GM21367 (cell line): ENCODE measurements around the gene FAM240A.

Experiments
- ATAC-seq: cut with Tn5 transposase; IDR thresholded peaks from one replicate; pipeline ENCODE4 v1.9.1; 2021; ENCODE audit not compliant: unreplicated experiment

Gene FAM240A

DNA sequence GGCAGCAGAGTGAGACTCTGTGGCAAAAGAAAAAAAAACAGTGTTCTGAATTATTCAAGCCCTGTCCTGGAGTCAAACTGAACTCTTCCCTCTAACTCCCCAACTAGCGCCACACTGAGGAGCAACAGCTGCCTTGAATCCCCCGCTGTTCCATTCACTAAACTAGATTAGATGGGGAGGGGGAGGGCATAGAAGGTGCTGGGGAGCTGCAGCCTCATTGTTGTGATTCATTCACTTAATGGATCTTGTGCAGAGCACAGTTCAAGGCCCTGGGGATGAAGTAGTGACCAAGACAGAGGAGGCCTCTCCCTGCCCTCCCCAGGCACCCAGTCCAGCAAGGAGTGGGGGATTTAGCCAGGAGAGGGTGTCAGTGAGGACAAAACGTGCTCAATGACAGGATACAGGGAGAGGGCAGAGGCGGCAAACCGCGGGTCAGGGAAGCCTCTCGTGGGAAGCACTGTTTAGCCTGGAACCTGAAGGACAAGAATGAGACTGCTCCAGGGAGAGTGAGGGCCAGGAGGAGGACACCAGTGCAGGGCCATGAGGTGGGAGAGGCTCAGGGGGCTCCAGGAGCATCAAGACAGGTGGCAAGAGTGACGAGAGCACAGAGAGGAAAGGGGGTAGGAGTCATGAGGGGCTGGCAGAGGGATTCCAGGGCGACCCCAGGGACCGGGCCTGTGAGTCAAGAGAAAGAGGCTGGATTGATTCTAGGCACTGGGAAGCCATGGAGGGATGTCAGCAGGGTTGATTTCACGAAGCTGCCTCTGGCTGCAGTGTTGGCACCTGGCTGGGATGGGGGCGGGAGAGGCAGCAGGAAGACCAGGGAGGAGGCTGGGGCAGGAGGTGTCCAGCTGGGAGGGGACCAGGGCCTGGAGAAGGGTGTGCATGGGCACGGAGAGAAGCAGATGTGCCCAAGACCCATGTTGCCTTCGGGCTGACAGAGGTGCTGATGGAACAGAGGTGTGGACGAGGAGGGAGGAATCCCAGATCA, 49.7 kb downstream of the FAM240A start:
- no peak for ATAC-seq

DNA sequence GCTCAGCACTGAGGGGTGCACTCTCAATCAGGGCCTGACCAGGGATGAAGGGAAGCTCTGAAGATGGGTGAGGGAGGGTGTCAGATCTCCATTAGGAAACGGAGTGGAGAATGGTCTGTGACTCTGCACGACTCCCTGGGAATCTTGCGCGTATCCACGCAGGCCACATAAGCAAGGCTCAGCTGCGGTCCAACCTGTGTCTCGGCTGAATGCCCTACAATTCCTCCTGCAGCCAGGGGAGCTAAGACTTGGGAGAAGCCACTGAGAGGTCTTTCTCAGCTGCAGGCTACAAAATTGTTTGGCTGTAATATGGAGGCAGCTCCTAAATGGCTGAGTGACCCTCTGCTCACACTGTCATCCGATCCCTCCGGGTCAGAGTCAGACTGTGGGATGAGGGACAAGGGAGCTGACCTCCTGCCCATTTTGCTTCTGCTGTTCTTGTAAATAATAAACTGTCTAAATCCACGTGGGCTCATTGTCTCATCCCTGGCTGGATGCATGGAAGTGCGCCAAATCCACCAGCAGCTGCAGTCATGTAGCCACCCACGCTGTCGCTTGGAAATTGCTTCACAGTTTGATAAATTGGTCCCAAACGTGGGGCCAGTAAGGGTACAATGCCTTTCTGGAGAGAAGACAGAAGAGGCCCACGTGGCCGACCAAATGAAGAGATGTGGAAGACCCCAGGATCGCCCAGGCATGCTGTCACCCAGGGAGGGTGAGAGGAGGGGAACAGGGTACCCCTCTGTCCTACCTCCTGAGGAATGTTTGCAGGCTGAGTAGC, 50.6 kb downstream of the FAM240A start:
- no peak for ATAC-seq

DNA sequence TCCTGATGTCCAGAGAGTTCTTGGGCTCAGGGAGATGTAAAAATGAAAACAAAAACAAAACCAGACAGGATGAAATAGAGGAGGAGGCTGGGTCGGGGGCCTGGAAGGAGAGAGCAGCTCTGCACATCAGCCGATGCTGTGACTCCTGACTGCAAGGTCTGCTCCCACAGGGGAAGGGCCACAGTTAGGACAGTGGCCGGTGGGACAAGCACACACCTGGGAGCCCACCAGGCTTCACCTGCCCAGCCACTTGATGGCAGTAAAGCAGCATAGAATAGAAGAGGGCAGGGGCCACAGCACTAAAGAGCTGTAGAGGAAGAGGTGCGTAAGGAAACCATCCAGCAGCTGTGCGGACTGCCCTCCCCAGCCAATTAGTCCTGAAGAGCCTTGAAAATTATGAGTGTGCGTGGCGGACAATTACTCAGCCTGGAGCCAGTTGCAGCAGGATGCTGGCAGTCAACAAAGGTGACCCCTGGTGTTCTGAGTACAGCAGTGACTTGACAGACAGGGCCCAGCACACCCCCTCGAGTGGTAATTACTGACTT, 51.3 kb downstream of the FAM240A start:
- ATAC-seq = no peak

DNA sequence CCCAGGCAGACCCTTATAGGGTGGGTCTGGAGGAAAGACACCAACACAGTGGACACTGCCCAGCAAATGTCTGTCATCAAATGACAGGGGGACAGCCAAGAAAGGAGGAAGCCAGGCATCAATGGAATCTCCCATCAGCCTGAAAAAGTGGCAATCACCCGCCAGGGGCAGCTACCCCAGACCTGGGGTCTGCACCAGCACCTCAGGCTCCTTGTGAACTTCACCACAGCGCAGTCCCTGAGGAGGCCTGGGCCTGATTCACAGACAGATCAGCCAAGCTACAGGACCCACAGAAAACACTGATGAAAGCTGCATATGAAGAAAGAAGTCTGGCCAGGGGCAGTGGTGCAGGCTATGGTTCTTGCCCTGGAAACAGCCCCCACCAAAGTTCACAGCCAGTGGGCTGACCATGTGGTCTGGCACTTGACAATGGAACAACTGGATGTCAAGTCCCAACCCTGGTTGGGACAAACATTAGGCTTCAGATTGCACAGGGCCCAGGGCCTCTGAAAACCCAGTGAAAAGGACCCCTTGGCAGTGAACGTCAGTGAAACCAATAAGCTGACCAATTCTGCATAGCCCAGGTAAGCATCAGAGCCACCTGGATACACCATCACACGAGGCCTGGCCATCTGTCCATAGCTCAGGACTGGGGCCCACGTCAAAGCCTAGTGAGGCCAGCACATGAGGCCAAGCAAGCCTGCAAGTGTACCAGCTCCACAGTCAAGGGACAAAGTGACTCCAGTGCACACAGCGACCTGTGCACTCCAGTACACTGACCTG, 52.1 kb downstream of the FAM240A start:
- ATAC-seq = no peak

DNA sequence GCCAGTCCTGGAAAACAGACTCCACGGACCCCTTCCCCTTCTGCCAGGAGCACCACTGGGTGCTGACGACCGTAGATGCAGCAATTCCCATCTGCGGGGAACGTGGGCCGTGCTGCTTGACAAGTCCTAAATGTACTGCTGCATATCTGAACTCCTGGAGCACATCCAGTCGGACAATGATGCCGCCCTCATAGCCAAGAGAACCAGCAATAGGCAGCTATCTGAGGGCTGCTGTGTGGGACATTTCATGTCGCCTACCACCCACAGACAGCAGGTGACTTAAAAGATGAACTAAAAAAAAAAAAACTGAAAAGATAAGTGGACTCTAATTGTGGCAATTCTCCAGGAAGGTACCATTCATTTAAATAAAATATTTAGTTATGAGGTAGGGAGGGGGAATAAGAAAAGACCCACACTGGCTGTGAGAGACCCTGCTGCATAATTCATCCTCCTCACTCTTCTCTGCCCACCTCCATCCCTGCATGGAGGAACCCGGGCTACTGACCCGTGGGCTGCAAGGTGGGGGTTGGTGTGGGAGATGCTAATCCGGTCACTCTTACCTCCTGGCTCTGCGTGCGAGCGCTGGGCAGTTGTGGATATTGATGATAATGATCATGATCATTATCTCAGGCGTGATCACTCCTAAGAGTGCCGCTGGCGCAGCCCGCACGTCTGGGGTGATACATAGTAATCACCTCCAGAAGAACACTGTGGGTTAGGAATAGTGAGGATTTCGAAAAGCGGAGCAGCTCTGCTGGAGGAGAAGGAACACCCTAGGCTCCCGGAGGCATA, 52.8 kb downstream of the FAM240A start:
- ATAC-seq = no peak

DNA sequence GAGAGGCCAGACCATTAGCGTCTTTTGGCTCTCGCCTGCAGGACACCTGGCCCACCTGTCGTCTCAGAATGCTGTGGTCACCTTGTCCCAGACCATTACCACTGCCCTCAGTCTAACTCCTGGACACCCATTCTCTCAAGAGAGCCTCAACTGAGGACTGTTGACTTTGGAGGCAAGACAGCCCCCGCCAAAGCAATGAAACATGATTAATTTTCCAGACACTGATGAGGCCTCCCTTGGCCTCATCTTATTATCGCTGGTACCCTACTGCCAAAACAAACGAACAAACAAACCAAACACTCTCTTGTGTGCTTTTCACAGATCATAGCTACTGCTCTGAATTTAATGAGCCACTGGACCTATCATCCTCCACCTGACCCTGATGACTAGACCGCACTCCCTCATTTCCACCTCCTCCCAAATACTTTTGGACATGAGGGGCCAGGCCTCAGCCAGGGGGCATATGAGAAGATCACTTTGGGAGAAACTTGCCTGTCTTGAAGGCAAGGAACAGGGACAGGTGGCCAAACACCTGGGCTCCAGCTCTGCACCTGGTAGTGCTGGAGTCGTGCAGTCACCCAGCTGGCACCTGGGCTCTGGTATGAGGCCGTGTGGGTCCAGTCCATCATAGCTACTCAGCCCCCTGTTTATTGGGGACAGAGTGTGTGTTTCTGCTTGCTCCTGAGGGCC, 53.6 kb downstream of the FAM240A start:
- no peak for ATAC-seq

DNA sequence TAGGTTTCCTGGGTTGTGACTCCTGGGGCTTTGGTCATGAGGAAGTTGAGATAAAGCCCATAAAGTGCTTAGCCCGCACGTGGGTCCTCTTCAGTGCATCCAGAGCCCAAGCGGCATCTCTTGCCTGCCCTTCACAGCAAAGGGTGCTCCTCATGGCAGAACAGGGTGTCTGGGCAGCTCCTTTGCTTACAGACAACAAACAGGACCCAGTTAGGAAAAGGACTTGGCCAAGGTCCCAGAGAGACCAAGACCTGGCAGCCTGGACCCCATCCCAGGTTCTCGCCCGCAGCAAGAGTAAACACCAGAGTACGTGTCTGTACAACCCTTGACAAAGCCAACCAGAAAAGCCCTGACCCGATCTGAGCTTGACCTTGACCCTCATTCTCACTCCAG, 54.1 kb downstream of the FAM240A start:
- no peak for ATAC-seq

DNA sequence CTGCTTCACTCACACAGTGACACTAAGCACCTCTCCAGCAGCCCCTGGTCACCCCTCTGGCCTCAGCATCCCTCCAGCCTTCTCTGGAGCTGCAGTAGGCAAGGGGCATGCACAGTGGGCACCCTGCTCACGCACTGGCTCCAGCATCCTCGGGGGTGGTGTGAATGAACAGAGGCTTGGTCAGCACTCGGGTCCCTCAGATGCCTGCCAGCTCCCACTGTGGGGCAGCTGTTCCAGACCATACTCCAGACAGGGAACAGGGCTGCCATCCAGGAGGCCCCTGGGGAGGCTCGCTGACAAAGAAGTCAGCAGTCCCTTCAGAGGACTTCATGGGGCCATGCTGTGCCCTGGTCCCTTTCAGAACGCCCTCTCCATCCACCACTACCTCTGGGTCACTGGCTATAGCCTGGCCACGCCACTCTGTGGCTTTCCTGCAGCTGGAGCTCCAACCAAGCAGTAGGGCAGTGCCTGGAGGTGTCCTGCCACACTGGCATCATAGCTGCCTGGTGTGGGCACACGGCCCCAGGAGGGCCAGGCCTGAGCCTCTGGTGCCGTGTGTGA, 54.8 kb downstream of the FAM240A start:
- no peak for ATAC-seq

DNA sequence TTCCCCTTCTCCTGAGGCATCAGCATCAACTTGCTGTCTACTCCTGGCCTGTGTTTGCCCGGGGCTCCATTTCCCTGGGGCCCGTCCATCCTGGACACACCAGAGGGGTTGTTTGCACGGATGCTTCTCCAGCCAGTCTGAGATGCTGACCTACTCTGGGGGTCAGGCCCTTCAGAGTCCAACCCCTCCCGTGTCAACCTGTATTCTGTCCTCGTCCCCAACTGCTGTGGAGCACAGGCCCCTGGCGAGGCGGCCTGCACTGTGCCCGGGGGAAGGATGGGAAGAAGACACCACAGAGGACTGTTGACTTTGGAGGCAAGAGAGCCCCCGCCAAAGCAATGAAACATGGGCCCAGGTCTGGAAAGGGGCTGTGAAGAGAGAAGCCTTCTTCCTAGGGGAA, 55.3 kb downstream of the FAM240A start:
- ATAC-seq = no peak

DNA sequence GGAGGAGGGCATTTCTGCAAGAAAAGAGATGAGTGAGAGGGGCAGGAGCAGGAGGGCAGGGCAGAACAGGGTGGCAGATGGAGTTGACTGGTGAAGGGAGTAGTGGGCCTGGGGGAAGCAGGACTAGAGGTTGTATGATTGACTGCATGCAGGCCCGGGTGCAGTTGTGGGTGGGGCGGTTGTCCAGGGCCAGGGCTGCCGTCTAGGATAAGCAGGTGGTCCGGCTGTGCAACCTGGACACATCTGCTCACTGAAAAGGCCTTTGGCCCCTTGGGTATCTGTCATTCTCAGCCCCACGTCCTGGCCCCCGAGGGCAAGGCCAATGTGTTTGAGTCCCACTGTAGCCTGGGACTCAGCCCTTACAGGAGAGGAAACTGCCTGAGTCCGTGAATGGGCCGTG, 55.8 kb downstream of the FAM240A start:
- no peak for ATAC-seq

DNA sequence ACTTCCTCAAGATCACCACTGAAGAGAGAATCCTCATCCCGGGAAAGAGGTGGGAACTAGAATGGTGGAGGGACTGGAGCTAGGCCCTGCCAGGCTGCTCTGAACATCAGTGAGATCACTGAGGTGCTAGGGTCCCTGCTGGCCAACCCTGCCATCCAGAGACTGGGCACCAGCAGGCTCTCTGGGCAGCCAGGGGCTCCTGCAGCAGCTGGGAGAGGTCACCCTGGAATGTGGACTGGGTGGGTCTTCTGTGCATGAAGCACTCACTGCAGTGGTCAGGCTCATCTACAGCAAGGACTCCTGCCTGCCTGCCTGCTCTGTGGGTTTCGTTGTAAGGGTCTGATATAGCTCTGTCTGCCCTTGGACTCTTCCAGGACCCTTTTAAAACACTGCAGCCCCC, 56.3 kb downstream of the FAM240A start:
- ATAC-seq = no peak

DNA sequence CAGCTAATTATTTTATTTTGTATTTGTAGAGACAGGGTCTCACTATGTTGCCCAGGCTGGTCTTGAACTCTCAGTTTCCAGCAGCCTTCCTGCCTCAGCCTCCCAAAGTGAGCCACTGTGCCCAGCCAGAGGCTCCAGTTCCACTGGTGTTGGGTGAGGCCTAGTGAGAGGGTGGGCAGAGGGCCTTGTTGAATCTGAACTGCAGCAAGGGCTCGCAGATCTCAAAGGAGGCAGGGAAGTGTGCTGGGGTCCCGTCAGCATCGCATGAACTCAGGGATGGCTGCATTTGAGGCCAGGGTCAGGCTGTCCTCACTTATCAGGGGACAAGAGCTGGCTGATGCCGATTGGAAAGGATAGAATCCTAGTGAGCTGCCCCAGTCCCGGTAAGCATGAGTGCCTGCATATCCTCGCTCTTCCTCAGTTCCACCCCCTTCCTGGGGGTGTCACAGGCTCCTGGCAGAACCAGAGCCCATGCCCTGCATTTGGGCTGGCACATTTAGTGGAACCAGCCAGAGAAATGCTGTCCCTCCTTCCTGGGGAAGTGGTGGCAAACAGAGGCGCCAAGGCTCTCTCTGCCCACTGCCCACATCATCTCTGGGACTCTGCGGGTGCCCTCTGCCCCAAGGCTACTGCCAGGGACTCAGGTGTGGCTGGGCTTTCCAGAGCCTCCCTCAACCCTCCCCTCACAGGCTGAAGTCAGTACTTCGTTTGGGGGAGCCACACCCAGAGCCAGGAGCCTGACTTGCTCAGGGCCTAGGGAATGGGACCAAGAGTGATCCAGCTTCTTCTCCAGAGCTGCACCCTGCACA, 57.1 kb downstream of the FAM240A start:
- ATAC-seq = no peak

DNA sequence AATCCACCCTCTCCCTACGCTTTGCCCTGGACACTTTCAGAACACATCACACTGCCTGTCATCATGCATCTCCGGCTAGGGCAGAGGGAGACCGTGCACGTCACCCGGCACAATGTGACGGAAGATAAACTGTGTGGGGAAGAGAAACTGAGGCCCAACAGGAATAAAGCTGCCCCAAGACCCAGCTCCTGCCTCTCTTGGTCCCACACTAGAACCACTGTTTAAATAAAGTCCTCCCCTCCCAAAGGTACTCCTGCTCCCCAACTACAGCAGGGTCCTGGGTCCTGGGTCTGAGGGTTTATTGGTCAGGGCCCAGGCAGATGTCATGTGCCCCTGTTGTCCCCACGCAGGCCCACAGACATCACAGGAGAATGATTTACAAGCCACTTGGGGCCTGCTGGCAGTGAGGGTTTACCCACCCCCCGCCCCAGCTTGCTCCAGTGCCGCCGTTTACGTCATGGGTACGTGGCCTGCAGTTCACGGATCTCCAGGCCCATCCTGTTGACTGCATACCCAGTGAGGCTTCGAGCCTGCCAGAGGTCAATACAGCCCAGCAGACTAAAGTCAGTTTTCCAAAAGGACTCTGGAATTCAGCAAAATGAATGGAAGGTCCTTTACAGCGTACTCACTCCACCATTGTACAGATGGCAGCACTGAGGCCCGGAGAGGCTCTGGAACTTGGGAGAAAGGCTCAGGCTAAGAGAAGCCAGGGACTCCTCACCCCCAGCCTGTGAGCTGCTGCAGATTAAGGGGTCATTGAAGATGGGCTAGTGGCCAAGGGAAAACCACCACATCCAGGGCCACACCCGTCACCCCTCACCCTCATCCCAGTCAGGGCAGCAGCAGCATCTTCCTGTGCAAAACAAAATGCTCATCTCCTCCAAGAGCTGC, 57.9 kb downstream of the FAM240A start:
- no peak for ATAC-seq

DNA sequence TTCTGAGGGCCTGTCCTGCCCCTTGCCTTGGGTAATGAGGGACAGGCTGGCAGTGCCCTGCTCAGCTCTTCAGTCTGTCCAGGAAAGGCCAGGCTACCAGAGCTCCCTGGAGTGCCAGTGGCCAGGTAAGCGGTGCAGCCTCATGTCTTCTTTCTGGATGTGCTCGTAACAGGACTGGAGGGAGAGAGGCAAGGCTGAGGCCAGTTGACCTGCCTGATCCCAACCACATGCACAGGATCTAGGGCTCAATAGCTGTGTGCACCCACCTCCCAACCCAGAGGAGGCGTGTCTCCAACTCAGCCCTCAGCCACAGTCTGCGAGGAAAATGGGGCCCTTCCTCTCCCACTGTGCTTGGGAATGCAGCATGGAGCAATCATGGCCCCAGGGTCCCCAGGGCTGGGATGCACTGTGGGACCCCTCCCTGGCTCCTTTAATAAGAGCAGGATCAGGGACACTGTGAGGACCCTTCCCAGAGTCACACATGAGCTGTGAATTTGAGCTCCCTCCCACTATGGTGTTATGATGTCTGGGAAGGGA, 58.6 kb downstream of the FAM240A start:
- ATAC-seq = no peak

DNA sequence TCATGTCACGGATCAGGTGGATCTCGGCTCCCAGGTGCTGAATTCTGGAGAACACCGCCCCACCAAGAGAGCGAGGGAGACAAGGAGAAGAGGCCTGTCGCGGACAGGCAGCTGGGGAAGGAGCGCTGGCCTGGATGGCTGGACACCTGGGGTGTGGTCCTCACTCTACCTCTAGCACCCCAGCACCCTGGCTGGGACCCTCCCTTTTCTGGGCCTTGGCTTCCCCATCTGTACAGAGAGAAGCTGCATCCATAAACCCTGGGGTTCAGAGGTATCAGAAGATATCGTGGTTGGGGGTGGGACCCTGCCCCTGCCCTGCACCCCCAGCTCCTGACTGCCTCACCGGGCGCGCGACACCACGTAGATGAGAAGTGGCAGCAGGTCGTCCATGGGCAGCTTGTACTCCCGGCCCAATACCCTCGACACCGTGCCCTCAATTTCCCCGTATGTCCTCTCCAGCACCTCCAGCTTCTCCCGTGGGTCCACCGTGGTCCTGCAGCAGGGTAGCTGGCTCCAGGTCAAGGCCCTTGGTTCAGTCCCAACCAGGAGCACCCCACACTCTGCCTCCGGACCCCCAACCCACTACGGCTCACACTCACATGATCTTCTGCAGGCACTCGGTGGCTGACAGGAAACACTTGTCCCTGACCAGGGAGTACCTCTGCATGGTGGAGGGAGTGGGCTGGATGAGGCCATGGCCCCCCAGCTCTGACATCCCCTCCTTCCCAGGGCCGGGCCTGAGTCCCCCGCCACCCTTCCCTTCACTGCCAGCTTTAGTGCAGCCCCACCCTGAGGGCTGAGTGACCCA, 59.4 kb downstream of the FAM240A start:
- ATAC-seq = no peak

DNA sequence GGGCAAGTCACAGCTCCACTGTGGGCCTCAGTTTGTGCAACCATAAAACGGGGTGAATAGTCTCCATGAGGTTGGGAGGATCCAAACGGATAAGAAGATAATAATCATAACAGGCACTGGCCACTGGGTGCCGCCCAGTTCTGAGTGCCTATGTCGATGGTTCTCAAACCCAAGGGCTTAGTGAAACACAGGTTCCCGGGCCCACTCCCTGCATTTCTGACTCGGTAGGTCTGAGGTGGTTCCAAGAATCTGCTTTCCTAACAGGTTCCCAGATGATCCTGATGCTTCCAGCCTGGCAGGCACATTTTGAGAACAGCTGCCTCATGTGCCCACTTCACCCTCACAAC, 60.0 kb downstream of the FAM240A start:
- no peak for ATAC-seq
